ENCODE measurements around the gene RAB11FIP4.

DNA sequence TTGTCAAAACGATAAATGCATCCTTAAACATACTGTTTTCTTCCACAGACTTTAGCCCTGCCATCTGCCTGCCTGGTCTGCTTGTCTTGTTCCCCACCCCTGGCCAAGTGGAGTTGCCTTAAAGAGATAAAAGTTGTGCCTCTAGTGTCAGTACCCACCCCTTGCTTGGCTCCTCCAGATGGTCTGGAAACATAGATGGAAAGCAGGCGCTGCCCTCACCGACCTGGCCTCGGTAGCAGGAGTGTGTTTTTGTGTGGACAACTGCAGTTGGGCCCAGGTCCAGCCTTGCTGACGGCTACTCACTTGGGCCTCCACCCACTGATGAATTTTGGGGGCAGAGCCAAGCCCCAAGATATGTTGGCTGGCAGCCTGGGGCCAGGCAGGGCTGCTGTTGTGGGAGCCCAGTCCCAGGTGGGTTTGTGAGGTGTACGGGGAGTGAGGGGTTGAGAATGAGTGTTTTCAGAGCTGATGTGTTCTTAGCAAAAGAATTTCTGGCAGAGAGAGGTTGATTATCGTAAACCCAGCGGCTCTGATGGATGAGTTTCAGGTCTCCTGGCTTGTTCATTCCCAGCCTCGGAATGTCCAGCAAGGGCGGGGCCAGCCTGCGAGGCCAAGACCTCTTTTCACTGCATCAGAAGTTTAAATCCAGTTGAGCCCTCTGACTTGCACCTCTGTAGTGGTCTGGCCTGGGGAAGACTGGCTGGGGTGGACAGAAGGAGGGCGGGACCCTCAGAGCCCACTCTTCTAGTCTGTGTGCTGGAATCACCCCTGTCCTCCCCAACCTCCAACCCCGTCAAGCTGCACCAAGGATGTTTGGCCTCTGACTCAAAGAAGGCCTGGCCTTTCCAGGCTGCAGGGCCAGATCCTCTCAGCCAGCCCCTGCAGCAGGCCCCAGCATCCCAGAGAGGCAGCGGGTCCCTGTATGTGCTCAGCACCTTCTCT lies 179.7 kb downstream of the RAB11FIP4 start:
- TF ChIP-seq CTCF (IDR thresholded peaks at IDR 0.05), result no peak
- TF ChIP-seq POLR2AphosphoS5 (IDR thresholded peaks at IDR 0.05), result no peak

Data from suprapubic skin (tissue), 3 donors.